22Rv1 (cell line): ENCODE results near the gene FAM237B.
A peak's percentile ranks its signal among the peaks of the same experiment; 100 is the strongest.

Experiments
- H3K27ac ChIP-seq: fragments of 450-650 bp; 2 replicates; pipeline ENCODE4 v1.5.1; 2017
- ZFX ChIP-seq: fragments of 450-650 bp; IDR thresholded peaks from 2 replicates; pipeline ENCODE4 v1.6.1; 2017; ENCODE audit warnings: antibody characterized with exemption, borderline replicate concordance
- TF ChIP-seq, protein P1 (sequence below): fragments of 450-650 bp; IDR thresholded peaks from 2 replicates; pipeline ENCODE4 v1.5.1; 2017; ENCODE audit warnings: mild to moderate bottlenecking

FAM237B gene

DNA sequence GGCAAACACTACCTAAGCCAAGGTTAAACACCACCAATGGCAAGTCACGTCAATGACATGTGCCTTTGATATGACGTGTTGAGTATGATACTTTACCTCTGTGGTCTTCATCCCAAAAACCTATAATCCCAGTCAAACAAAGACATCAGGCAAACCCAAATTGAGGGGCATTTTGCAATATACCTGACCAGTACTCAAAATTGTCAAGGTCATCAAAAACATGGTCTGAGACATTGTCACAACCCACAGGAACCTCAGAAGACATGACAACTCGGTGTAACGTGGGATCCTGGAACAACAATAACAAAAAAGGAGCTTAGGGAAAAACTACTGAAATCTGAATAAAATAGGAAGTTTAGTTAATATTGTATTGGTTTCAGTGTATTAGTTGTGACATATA is 7.2 kb downstream of the FAM237B start:
- TF ChIP-seq, protein P1, sequence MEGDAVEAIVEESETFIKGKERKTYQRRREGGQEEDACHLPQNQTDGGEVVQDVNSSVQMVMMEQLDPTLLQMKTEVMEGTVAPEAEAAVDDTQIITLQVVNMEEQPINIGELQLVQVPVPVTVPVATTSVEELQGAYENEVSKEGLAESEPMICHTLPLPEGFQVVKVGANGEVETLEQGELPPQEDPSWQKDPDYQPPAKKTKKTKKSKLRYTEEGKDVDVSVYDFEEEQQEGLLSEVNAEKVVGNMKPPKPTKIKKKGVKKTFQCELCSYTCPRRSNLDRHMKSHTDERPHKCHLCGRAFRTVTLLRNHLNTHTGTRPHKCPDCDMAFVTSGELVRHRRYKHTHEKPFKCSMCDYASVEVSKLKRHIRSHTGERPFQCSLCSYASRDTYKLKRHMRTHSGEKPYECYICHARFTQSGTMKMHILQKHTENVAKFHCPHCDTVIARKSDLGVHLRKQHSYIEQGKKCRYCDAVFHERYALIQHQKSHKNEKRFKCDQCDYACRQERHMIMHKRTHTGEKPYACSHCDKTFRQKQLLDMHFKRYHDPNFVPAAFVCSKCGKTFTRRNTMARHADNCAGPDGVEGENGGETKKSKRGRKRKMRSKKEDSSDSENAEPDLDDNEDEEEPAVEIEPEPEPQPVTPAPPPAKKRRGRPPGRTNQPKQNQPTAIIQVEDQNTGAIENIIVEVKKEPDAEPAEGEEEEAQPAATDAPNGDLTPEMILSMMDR: no peak
- no peak for TF ChIP-seq ZFX

DNA sequence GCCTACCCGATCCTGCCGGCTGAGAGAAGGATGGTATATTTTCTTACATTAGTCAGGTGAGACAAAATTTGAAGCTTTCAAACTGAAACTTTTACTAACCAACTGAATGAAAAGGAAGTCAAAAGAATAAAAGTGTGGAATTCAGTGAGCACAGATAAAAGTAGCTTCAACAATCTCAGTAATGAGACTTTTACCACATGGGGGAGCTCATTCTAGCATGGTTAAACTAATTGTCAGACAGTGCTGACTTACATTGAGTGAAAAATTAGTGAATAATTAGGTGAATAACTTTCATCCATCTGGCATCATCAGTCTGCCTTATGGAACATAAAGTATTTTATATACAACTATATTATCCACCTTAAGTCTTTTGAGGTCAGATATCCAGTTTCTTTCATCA is 8.4 kb downstream of the FAM237B start:
- no peak for TF ChIP-seq ZFX
- TF ChIP-seq, protein P1: peak; percentile 37; the same call in 1 of the 2 replicates
- H3K27ac ChIP-seq: no peak overlapping the region

More for the DNA sequence above, 7.2 kb downstream of the FAM237B start:
- H3K27ac ChIP-seq: no peak overlapping the region

DNA sequence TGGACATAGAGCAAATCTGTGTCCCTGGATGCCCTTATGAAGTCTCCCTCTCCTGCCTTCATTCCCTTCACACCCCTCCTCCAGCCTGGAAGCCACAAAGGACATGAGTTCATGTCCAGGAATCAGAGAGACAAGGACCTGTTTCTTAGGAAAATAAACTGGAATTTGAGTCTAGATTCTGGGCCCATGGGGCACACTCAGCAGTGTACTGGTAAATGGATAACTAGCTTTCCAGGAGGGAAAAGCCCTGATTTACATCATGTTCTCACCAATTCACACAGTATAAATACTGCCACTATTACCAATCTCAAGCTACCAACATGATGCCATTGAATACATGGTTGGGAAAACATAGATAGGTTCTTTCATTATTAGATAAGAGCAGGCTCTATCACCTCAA is 9.9 kb downstream of the FAM237B start:
- no peak for TF ChIP-seq ZFX
- TF ChIP-seq, protein P1: no peak
- no peak overlapping the region for H3K27ac ChIP-seq

DNA sequence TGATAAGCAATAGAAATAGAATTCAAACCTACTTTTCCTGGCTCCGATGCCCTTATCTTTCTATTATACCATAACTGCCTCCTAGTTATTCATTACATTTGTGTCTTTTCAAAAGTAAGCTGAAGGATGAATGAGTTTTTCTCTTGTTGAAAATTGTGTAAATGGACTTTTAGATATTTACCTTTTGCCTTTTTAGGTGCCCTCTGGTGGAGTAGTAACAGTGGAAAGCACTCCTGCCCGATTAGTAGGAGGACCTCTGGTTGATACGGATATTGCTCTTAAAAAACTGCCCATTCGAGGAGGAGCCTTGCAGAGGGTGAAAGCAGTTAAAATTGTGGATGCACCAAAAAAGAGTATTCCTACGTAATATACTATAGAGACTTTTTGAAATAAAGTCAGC is 11.2 kb downstream of the FAM237B start:
- no peak for TF ChIP-seq ZFX
- TF ChIP-seq, protein P1: no peak
- H3K27ac ChIP-seq: no peak overlapping the region

DNA sequence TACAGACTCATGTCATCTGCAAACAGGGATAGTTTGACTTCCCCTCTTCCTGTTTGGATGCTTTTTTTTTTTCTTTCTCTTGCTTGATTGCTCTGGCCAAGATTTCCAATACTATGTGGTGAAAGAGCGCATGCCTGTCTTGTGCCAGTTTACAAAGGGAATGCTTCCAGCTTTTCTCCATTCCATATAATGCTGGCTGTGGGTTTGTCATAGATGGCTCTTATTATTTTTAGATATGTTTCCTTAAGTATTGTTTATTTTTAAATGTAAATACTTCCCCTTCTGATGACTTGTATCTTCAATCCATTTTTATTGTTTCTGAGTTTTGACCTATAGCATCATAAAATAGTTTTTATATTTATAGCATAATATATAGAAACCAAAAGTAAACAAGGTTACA is 17.9 kb downstream of the FAM237B start:
- no peak for TF ChIP-seq ZFX
- TF ChIP-seq, protein P1: no peak
- H3K27ac ChIP-seq: no peak overlapping the region

DNA sequence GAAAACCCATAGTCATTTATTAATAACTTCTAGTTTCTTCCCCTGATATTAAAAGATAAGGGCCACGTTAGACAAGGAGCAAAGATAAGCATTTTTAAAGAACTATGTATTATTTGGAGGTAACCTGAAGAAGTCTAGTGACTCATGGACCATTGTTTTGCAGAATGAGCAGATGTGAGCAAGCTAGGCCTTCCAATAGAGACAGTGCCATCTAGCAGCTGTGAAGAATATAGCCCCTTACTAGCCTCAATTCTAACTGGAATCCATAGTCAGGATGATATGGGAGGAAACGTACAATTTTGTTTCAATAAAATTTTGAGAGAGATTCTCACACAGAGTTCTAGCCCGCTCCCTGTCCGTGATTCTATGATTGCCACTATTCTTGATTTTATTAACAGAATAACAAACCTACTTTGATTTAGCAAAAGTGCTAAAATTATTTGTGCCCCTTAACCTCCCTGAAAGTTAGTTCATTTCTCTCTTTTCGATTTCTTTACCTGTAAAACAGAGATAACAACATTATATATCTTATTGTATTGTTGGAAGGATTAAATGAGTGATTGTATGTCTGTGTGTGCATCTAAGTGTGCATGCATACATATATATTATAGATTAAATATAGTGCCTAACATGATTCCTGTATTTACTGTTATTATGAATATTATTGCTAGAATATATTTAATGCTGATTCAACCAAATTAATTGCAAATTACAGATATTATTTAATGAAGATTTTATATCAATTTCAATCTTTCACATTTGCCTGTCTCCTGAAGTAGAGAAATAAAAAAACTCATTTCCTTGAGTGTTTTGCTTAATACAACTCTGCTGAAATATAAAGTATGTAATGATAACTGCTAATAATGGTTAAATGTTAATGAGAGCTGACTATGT is 22.7 kb downstream of the FAM237B start:
- no peak for TF ChIP-seq ZFX
- TF ChIP-seq, protein P1: peak; percentile 92
- H3K27ac ChIP-seq: no peak overlapping the region
